ENCODE results near the gene ETNK2. TPM values are rescaled to one million over a fixed set of nuclear protein-coding genes. Genes with fewer than 3 reads are reported as not detected.

ETNK2 gene
- total and polyA plus RNA-seq, 2 of the 13 experiments (the other 11 are each of a cell fraction or from before 2014, with no cell fraction given): 15.5 to 42.8 TPM

GRCh38 chr1:204145033-204145504 is 6.8 kb downstream of the ETNK2 start (continued):
- TF ChIP-seq KIAA2018 (CRISPR knock-in tag; IDR thresholded peaks at IDR 0.05; ENCODE audit: borderline replicate concordance): no peak
- no peak for TF ChIP-seq ZNF44 (CRISPR knock-in tag; IDR thresholded peaks at IDR 0.05)
- TF ChIP-seq NFIC (IDR thresholded peaks at IDR 0.05; ENCODE audit: low read length): no peak; the same call in 1 of the 2 replicates
- TF ChIP-seq ZNF335 (CRISPR knock-in tag; IDR thresholded peaks at IDR 0.05): no peak
- TF ChIP-seq ZNF180 (CRISPR knock-in tag; IDR thresholded peaks at IDR 0.05; ENCODE audit: borderline replicate concordance, low read depth): no peak
- TF ChIP-seq ZSCAN22 (CRISPR knock-in tag; IDR thresholded peaks at IDR 0.05): no peak
- TF ChIP-seq GATAD2A (CRISPR knock-in tag; IDR thresholded peaks at IDR 0.05): peak; percentile 99
- no peak for TF ChIP-seq PAF1 (CRISPR knock-in tag; IDR thresholded peaks at IDR 0.05)
- TF ChIP-seq SOX13 (IDR thresholded peaks at IDR 0.05): peak; percentile 62; the same call in 1 of the 2 replicates
- TF ChIP-seq SOX13 (CRISPR knock-in tag; conservative IDR thresholded peaks at IDR 0.05 in 1 of 2, IDR thresholded peaks at IDR 0.05 in 1 of 2): peak in 1 of 2 experiments; percentile 95; a peak in 2 of 4 replicates
- TF ChIP-seq CENPBD1 (CRISPR knock-in tag; IDR thresholded peaks at IDR 0.05; ENCODE audit: borderline replicate concordance, low read depth): no peak
- no peak for TF ChIP-seq ARNTL (CRISPR knock-in tag; IDR thresholded peaks at IDR 0.05)
- TF ChIP-seq ZNF414 (CRISPR knock-in tag; IDR thresholded peaks at IDR 0.05): no peak
- TF ChIP-seq ZNF264 (CRISPR knock-in tag; IDR thresholded peaks at IDR 0.05): peak; percentile 88; the same call in 1 of the 2 replicates
- peak; percentile 80 for TF ChIP-seq ZHX1 (CRISPR knock-in tag; IDR thresholded peaks at IDR 0.05; ENCODE audit: low read depth)
